Activated T-cell treated with anti-CD3 and anti-CD28 coated beads for 48 hours (primary cell): ENCODE measurements around the gene CMC2.

Source experiments
- DNase-seq: peaks from one replicate; pipeline ENCODE4 v3.0.0-alpha.2; 2020; ENCODE audit warnings: low read depth

Gene CMC2

GRCh38 chr16:80924372-80924978 lies 82.2 kb downstream of the CMC2 start:
- DNase-seq, result peak; percentile 45

- no peak for DNase-seq
Measured at GRCh38 chr16:80923356-80923755, 83.3 kb downstream of the CMC2 start.
